ENCODE measurements around the gene CAPZB.

Gene CAPZB

DNA sequence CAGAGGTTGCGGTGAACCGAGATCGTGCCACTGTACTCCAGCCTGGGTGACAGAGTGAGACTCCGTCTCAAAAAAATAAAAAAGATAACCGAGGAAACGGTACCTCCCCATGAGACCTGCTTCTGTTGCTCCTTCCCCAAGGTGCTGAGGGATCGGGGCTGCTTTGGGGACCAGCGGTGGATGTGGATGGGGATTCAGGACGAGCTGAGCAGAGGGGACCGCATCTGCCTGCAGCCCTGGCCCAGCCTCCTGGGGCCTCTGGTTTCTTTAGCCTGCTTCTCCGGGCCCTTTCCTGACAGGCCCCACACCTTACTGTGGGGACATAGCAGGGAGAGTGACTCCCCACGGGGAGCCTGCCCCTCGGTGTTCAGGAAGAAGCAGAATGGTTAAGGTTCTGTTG, 156.2 kb downstream of the CAPZB start:
- Histone ChIP-seq H3K36me3 (replicated peaks; ENCODE audit: insufficient read depth, low read length) (no peaks in the 10 kb centered on the region), H4K20me1 (ENCODE audit: insufficient read depth, low read length) (no peaks in the 10 kb centered on the region), H3K4me3 (ENCODE audit: low read length) (no peak overlapping the region)

DNA sequence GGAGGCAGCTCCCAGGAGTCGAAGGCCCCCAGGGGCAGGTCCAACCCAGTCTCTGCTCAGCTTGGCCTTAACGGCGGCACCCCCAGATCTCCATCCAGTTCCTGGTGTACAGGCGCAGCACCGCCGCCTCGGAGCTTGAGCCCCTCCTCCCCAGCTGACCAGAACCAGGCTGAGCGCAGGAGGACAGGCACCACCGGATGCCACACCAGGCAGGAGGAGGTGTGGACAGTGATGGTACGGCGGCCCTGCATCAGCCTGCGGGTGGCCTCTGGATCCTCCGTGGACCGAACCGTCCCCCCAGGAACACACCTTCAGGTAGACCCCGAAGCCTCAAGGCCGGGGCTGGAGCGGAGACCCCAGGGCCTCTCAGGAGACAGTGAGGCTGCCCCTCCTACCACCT, 156.9 kb downstream of the CAPZB start:
- Histone ChIP-seq H3K4me1 (ENCODE audit: low read length) (no peaks in the 10 kb centered on the region), H3F3A (ENCODE audit: insufficient read depth, low read length) (no peaks in the 10 kb centered on the region), H4K20me1 (ENCODE audit: insufficient read depth, low read length) (no peaks in the 10 kb centered on the region), H3K27me3 (replicated peaks; ENCODE audit: insufficient read depth, low read length) (no peaks in the 10 kb centered on the region), H3K36me3 (replicated peaks; ENCODE audit: insufficient read depth, low read length) (no peaks in the 10 kb centered on the region), H3K4me2 (ENCODE audit: low read depth, low read length) (no peak overlapping the region), H2AFZ (ENCODE audit: low read length) (no peak overlapping the region), H3K9me3 (replicated peaks; ENCODE audit: insufficient read depth, low read length) (no peaks in the 10 kb centered on the region), H3K9ac (ENCODE audit: low read length) (no peak overlapping the region), H3K27ac (ENCODE audit: low read length) (no peak overlapping the region), H3K79me2 (ENCODE audit: low read length) (no peaks in the 10 kb centered on the region), H3K9me2 (replicated peaks; ENCODE audit: insufficient read depth, low read length) (no peaks in the 10 kb centered on the region), H3K4me3 (ENCODE audit: low read length) (no peak overlapping the region)
- DNase-seq = no peak
- TF ChIP-seq EZH2 (optimal IDR thresholded peaks at IDR 0.05; ENCODE audit: low read depth, low read length) (no peak), EZH2phosphoT487 (IDR thresholded peaks at IDR 0.05; ENCODE audit: low read length) (no peak)
- TF ChIP-seq, protein P1, sequence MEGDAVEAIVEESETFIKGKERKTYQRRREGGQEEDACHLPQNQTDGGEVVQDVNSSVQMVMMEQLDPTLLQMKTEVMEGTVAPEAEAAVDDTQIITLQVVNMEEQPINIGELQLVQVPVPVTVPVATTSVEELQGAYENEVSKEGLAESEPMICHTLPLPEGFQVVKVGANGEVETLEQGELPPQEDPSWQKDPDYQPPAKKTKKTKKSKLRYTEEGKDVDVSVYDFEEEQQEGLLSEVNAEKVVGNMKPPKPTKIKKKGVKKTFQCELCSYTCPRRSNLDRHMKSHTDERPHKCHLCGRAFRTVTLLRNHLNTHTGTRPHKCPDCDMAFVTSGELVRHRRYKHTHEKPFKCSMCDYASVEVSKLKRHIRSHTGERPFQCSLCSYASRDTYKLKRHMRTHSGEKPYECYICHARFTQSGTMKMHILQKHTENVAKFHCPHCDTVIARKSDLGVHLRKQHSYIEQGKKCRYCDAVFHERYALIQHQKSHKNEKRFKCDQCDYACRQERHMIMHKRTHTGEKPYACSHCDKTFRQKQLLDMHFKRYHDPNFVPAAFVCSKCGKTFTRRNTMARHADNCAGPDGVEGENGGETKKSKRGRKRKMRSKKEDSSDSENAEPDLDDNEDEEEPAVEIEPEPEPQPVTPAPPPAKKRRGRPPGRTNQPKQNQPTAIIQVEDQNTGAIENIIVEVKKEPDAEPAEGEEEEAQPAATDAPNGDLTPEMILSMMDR (IDR thresholded peaks at IDR 0.05; ENCODE audit: low read length) = no peak

More for the DNA sequence above, 156.2 kb downstream of the CAPZB start:
- H3K27me3 ChIP-seq (replicated peaks; ENCODE audit: insufficient read depth, low read length) = no peaks in the 10 kb centered on the region
- no peaks in the 10 kb centered on the region for H3K79me2 ChIP-seq (ENCODE audit: low read length)
- H3K9me3 ChIP-seq (replicated peaks; ENCODE audit: insufficient read depth, low read length) = no peaks in the 10 kb centered on the region
- no peaks in the 10 kb centered on the region for H3K9me2 ChIP-seq (replicated peaks; ENCODE audit: insufficient read depth, low read length)
- H3K4me2 ChIP-seq (ENCODE audit: low read depth, low read length) = no peak overlapping the region
- no peak for DNase-seq
- H2AFZ ChIP-seq (ENCODE audit: low read length) = no peak overlapping the region
- TF ChIP-seq EZH2phosphoT487 (IDR thresholded peaks at IDR 0.05; ENCODE audit: low read length) = no peak
- H3F3A ChIP-seq (ENCODE audit: insufficient read depth, low read length) = no peaks in the 10 kb centered on the region
- no peak overlapping the region for H3K27ac ChIP-seq (ENCODE audit: low read length)
- no peak overlapping the region for H3K9ac ChIP-seq (ENCODE audit: low read length)
- H3K4me1 ChIP-seq (ENCODE audit: low read length) = no peaks in the 10 kb centered on the region

DNA sequence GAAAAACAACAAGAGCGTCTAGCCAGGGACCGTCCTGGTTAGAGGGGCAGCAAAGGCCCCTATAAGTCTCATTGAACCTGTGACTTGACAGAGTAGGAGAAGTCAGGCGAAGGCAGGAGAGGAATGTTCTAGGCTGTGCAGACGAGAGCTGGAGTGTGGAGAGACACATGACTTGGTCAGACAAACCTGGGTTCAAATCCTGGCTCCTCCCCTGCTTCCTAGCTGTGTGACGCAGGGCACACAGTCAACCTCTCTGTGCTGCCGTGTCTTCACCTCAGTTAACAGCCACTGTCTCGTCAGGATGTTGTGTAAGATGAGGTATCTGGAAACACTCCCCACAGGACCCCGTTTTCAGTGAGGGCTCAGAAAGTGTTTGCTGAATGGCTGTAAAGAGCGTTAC, 157.6 kb downstream of the CAPZB start:
- no peaks in the 10 kb centered on the region for H4K20me1 ChIP-seq (ENCODE audit: insufficient read depth, low read length)

DNA sequence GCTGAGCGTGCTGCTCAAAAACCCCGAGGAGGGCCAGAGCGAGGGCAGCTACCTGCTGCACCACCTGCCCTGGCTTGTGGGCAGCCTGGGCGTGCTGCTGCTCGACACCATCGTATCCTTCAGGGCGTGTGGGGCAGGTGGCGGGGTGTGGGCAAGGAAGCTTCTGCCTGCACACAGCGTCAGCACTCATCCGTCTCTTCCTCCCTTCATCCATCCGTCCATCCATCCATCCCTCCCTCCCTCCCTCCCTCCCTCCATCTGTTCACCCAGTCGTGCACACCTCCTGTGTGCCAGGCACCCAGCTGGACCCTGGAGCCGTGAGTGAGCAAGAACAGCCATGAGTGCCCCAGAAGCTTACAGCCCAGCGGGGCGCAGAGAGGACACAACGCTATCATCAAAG, 158.0 kb downstream of the CAPZB start:
- no peak overlapping the region for H3K4me2 ChIP-seq (ENCODE audit: low read depth, low read length)
- no peaks in the 10 kb centered on the region for H4K20me1 ChIP-seq (ENCODE audit: insufficient read depth, low read length)
- no peak overlapping the region for H3K9ac ChIP-seq (ENCODE audit: low read length)
- no peaks in the 10 kb centered on the region for H3K4me1 ChIP-seq (ENCODE audit: low read length)
- H3K4me3 ChIP-seq (ENCODE audit: low read length) = no peak overlapping the region
- H3K79me2 ChIP-seq (ENCODE audit: low read length) = no peaks in the 10 kb centered on the region
- H2AFZ ChIP-seq (ENCODE audit: low read length) = no peak overlapping the region
- no peak for DNase-seq
- no peaks in the 10 kb centered on the region for H3F3A ChIP-seq (ENCODE audit: insufficient read depth, low read length)
- no peaks in the 10 kb centered on the region for H3K9me3 ChIP-seq (replicated peaks; ENCODE audit: insufficient read depth, low read length)
- H3K27me3 ChIP-seq (replicated peaks; ENCODE audit: insufficient read depth, low read length) = no peaks in the 10 kb centered on the region
- H3K36me3 ChIP-seq (replicated peaks; ENCODE audit: insufficient read depth, low read length) = no peaks in the 10 kb centered on the region
- TF ChIP-seq, protein P1 (IDR thresholded peaks at IDR 0.05; ENCODE audit: low read length) = no peak
- TF ChIP-seq EZH2 (optimal IDR thresholded peaks at IDR 0.05; ENCODE audit: low read depth, low read length) (no peak), EZH2phosphoT487 (IDR thresholded peaks at IDR 0.05; ENCODE audit: low read length) (no peak)
- H3K9me2 ChIP-seq (replicated peaks; ENCODE audit: insufficient read depth, low read length) = no peaks in the 10 kb centered on the region
- no peak overlapping the region for H3K27ac ChIP-seq (ENCODE audit: low read length)

More for the DNA sequence above, 157.6 kb downstream of the CAPZB start:
- Histone ChIP-seq H3K79me2 (ENCODE audit: low read length) (no peaks in the 10 kb centered on the region), H2AFZ (ENCODE audit: low read length) (no peak overlapping the region), H3K36me3 (replicated peaks; ENCODE audit: insufficient read depth, low read length) (no peaks in the 10 kb centered on the region), H3K4me1 (ENCODE audit: low read length) (no peaks in the 10 kb centered on the region), H3K27ac (ENCODE audit: low read length) (no peak overlapping the region), H3F3A (ENCODE audit: insufficient read depth, low read length) (no peaks in the 10 kb centered on the region), H3K4me3 (ENCODE audit: low read length) (no peak overlapping the region), H3K9me3 (replicated peaks; ENCODE audit: insufficient read depth, low read length) (no peaks in the 10 kb centered on the region), H3K4me2 (ENCODE audit: low read depth, low read length) (no peak overlapping the region), H3K9me2 (replicated peaks; ENCODE audit: insufficient read depth, low read length) (no peaks in the 10 kb centered on the region), H3K27me3 (replicated peaks; ENCODE audit: insufficient read depth, low read length) (no peaks in the 10 kb centered on the region), H3K9ac (ENCODE audit: low read length) (no peak overlapping the region)
- DNase-seq = no peak
- TF ChIP-seq EZH2phosphoT487 (IDR thresholded peaks at IDR 0.05; ENCODE audit: low read length) (no peak), EZH2 (optimal IDR thresholded peaks at IDR 0.05; ENCODE audit: low read depth, low read length) (no peak)
- TF ChIP-seq, protein P1 (IDR thresholded peaks at IDR 0.05; ENCODE audit: low read length) = no peak
